ENCODE results near the gene KCNH1. TPM values are rescaled to one million over a fixed set of nuclear protein-coding genes. Genes with fewer than 3 reads are reported as not detected.
"Not testable (repeated sequence)": the region's sequence is repeated elsewhere in the genome, so short reads cannot be mapped to it uniquely, and the experiment has no call there.

KCNH1 gene
- total RNA-seq, 2 experiments from 2014 or later: not detected

- CTCF ChIA-PET: no interaction called here
- H3K27me3 Mint-ChIP-seq: peaks cover 3% of the 10 kb centered on the region
- DNase-seq (no peak), ATAC-seq (no peak)
- POLR2A ChIA-PET: no interaction called here
- TF ChIP-seq CTCF (IDR thresholded peaks at IDR 0.05): no peak
- no peaks in the 10 kb centered on the region for H3K36me3 Mint-ChIP-seq (ENCODE audit: low read depth)
- intact Hi-C loops (cut with micrococcal nuclease): no loop called here
- no peak overlapping the region for H3K27ac Mint-ChIP-seq
- H3K9me3 Mint-ChIP-seq: no peaks in the 10 kb centered on the region
- no peak overlapping the region for H3K4me3 Mint-ChIP-seq
- H3K4me1 Mint-ChIP-seq (ENCODE audit: low read depth): no peaks in the 10 kb centered on the region
Measured at GRCh38 chr1:211066781-211067384, 67.1 kb downstream of the KCNH1 start.

GRCh38 chr1:211041838-211042237, 92.1 kb downstream of the KCNH1 start:
- CTCF ChIA-PET: interaction anchor here (1.2 kb wide), 1 partner anchor 12 kb away, joined by 4 read pairs; no protein-coding TSS in a partner anchor
- ATAC-seq; H3K27ac Mint-ChIP-seq; H3K4me3 Mint-ChIP-seq; intact Hi-C loops (cut with micrococcal nuclease); H3K4me1 Mint-ChIP-seq (ENCODE audit: low read depth); H3K36me3 Mint-ChIP-seq (ENCODE audit: low read depth); H3K9me3 Mint-ChIP-seq; DNase-seq; POLR2A ChIA-PET: not testable (repeated sequence)
- peaks cover 13% of the 10 kb centered on the region for H3K27me3 Mint-ChIP-seq

- Mint-ChIP-seq H3K27me3 (peaks cover 5% of the 10 kb centered on the region), H3K4me3 (no peak overlapping the region), H3K27ac (no peak overlapping the region), H3K9me3 (no peaks in the 10 kb centered on the region), H3K4me1 (ENCODE audit: low read depth) (no peaks in the 10 kb centered on the region), H3K36me3 (ENCODE audit: low read depth) (no peaks in the 10 kb centered on the region)
- ChIA-PET POLR2A (no interaction called here), CTCF (interaction anchor here (0.9 kb wide), 1 partner anchor 8 kb away, joined by 3 read pairs; no protein-coding TSS in a partner anchor)
- no peak for TF ChIP-seq CTCF (IDR thresholded peaks at IDR 0.05)
- intact Hi-C loops (cut with micrococcal nuclease): no loop called here
- ATAC-seq (peak; percentile 53), DNase-seq (peak; percentile 24)
Measured at GRCh38 chr1:211037095-211037494, 96.9 kb downstream of the KCNH1 start.

- ChIA-PET CTCF (interaction anchor here (0.9 kb wide), 1 partner anchor 9 kb away, joined by 3 read pairs; no protein-coding TSS in a partner anchor), POLR2A (no interaction called here)
- H3K4me3 Mint-ChIP-seq: no peak overlapping the region
- no peak for TF ChIP-seq CTCF (IDR thresholded peaks at IDR 0.05)
- no peak overlapping the region for H3K27ac Mint-ChIP-seq
- intact Hi-C loops (cut with micrococcal nuclease): no loop called here
- no peak for ATAC-seq
- no peaks in the 10 kb centered on the region for H3K36me3 Mint-ChIP-seq (ENCODE audit: low read depth)
- no peaks in the 10 kb centered on the region for H3K9me3 Mint-ChIP-seq
- DNase-seq: no peak
- H3K4me1 Mint-ChIP-seq (ENCODE audit: low read depth): no peaks in the 10 kb centered on the region
- H3K27me3 Mint-ChIP-seq: peaks cover 5% of the 10 kb centered on the region
Measured at GRCh38 chr1:211036381-211037060, 97.4 kb downstream of the KCNH1 start.

GRCh38 chr1:211035821-211036380, 98.0 kb downstream of the KCNH1 start:
- Mint-ChIP-seq H3K9me3 (no peaks in the 10 kb centered on the region), H3K4me1 (ENCODE audit: low read depth) (no peaks in the 10 kb centered on the region), H3K4me3 (no peak overlapping the region), H3K27me3 (peaks cover 5% of the 10 kb centered on the region), H3K36me3 (ENCODE audit: low read depth) (no peaks in the 10 kb centered on the region), H3K27ac (no peak overlapping the region)
- TF ChIP-seq CTCF (IDR thresholded peaks at IDR 0.05): no peak
- ATAC-seq (no peak), DNase-seq (no peak)
- intact Hi-C loops (cut with micrococcal nuclease): no loop called here
- ChIA-PET CTCF (no interaction called here), POLR2A (no interaction called here)

Data from activated CD8-positive, alpha-beta T cell treated with anti-CD3 and anti-CD28 coated beads for 36 hours (primary cell).